Suprapubic skin (tissue), 4 donors: ENCODE results near the gene ILDR2.

ENCODE experiments used
- CTCF ChIP-seq, 2 donors: fragments of 200-600 bp in 1 of 2; fragments of 450-650 bp in 1 of 2; sonication (generic) in 1 of 2; IDR thresholded peaks; one replicate each; pipeline ENCODE4 v1.5.1; 2016 to 2019; ENCODE audit warnings: antibody characterized with exemption in 2 of 2, mild to moderate bottlenecking in 1 of 2, moderate library complexity in 1 of 2
- EP300 ChIP-seq: sonication (generic); formaldehyde crosslinking; IDR thresholded peaks from one replicate; pipeline ENCODE4 v1.6.1; 2017; ENCODE audit warnings: antibody characterized with exemption
- POLR2AphosphoS5 ChIP-seq, 3 donors: sonication (generic); formaldehyde crosslinking; IDR thresholded peaks; one replicate each; pipeline ENCODE4 v1.6.1; 2017; ENCODE audit warnings: antibody characterized with exemption in 3 of 3

DNA sequence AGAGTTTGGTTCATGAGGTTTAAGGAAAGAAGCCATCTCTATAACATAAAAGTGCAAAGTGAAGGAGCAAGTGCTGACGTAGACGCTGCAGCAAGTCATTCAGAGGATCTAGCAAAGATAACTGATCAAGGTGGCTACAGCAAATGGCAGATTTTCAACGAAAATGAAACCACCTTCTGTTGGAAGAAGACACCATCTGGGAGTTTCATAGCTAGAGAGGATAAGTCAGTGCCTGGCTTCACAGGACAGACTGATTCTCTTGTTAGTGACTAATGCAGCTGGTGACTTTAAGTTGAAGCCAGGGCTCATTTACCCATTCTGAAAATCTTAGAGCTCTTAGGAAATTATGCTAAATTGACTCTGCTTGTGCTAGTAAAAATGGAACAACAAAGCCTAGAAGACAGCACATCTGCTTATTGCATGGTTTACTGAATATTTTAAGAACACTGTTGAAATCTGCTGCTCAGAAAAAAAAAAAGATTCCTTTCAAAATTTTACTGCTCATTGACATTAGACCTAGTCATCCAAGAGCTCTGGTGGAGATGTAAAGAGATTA, 24.2 kb upstream of the ILDR2 start:
- TF ChIP-seq EP300 (no peak), CTCF (IDR thresholded peaks at IDR 0.05) (no peak), POLR2AphosphoS5 (IDR thresholded peaks at IDR 0.05) (no peak)
